SK-N-SH (cell line): Measurements from ENCODE around the gene NUMBL. TPM values are rescaled to one million over a fixed set of nuclear protein-coding genes. Genes with fewer than 3 reads are reported as not detected.

Source experiments
- CTCF ChIA-PET: fragments of 300-600, 350-600 bp; formaldehyde crosslinking; extraction: SDS; loops from one replicate; lab custom pipeline; 2021; lab: Yijun Ruan, JAX
- POLR2A ChIA-PET: fragments of 350-600 bp; sonication (Branson Sonifier 250); formaldehyde crosslinking; extraction: SDS; loops from one replicate; lab custom pipeline; 2020; ENCODE audit warnings: antibody characterized with exemption, inconsistent platforms; lab: Yijun Ruan, JAX
- DNase-seq: peaks from one replicate; pipeline ENCODE4 v3.0.0; 2012
- H2AFZ ChIP-seq: fragments of 200-600 bp; sonication (generic); 2 replicates; pipeline ENCODE4 v1.8.1; 2016; ENCODE audit warnings: antibody characterized with exemption, mild to moderate bottlenecking, low read depth
- H3F3A ChIP-seq: fragments of 200-600 bp; sonication (generic); replicated peaks from 2 replicates; pipeline ENCODE3; 2016; ENCODE audit warnings: antibody characterized with exemption, mild to moderate bottlenecking; ENCODE audit not compliant: insufficient read depth
- H3K27ac ChIP-seq, 2 experiments: fragments of 200-500 bp in 1 of 2; fragments of 200-600 bp in 1 of 2; sonication (Bioruptor generic) in 1 of 2; sonication (generic), shearing (Covaris generic) in 1 of 2; 2 replicates each; pipeline versions ENCODE4 v1.5.1 to v1.6.1; 2014 to 2016; ENCODE audit warnings: low read depth in 2 of 2, inconsistent platforms in 1 of 2, low read length in 1 of 2, mild to moderate bottlenecking in 1 of 2, mixed read lengths in 1 of 2
- H3K27me3 ChIP-seq: fragments of 200-600 bp; sonication (generic), shearing (Covaris generic); 2 replicates; pipeline ENCODE4 v1.6.1; 2016; ENCODE audit warnings: mixed run types; ENCODE audit not compliant: insufficient read depth
- H3K36me3 ChIP-seq, 2 experiments: fragments of 200-500 bp in 1 of 2; fragments of 200-600 bp in 1 of 2; sonication (Bioruptor generic) in 1 of 2; sonication (generic) in 1 of 2; replicated peaks in 1 of 2; 2 replicates each; pipeline versions ENCODE3 to v1.5.1; 2014 to 2016; ENCODE audit warnings: low read length in 1 of 2, mild to moderate bottlenecking in 1 of 2; ENCODE audit not compliant: insufficient read depth in 2 of 2, control insufficient read depth in 1 of 2
- H3K4me1 ChIP-seq, 2 experiments: fragments of 200-500 bp in 1 of 2; fragments of 200-600 bp in 1 of 2; sonication (Bioruptor generic) in 1 of 2; sonication (generic), shearing (Covaris generic) in 1 of 2; 2 replicates each; pipeline versions ENCODE4 v1.5.1 to v1.6.1; 2014 to 2016; ENCODE audit warnings: low read depth in 1 of 2, low read length in 1 of 2, mixed run types in 1 of 2; ENCODE audit not compliant: insufficient read depth in 2 of 2, control insufficient read depth in 1 of 2
- H3K4me2 ChIP-seq: fragments of 200-600 bp; sonication (generic), shearing (Covaris generic); 2 replicates; pipeline ENCODE4 v1.6.1; 2017; ENCODE audit warnings: mixed run types
- H3K4me3 ChIP-seq, 2 experiments: fragments of 200-500 bp in 1 of 2; fragments of 200-600 bp in 1 of 2; sonication (Bioruptor generic) in 1 of 2; sonication (generic), shearing (Covaris generic) in 1 of 2; 2 replicates each; pipeline versions ENCODE4 v1.5.1 to v1.8.1; 2014 to 2016; ENCODE audit warnings: low read depth in 2 of 2, inconsistent platforms in 1 of 2, low read length in 1 of 2, mild to moderate bottlenecking in 1 of 2, mixed read lengths in 1 of 2, moderate library complexity in 1 of 2
- H3K79me2 ChIP-seq: fragments of 200-600 bp; sonication (generic); 2 replicates; pipeline ENCODE4 v1.8.1; 2017; ENCODE audit warnings: mild to moderate bottlenecking; ENCODE audit not compliant: insufficient read depth
- H3K9ac ChIP-seq: fragments of 200-600 bp; sonication (generic); 2 replicates; pipeline ENCODE4 v1.6.1; 2017; ENCODE audit warnings: mixed run types
- H3K9me2 ChIP-seq: fragments of 200-600 bp; sonication (generic); 2 replicates; pipeline ENCODE4 v1.6.1; 2017; ENCODE audit warnings: mixed run types
- H3K9me3 ChIP-seq: fragments of 200-600 bp; sonication (generic); 2 replicates; pipeline ENCODE4 v1.6.1; 2017; ENCODE audit warnings: mixed run types, mild to moderate bottlenecking, moderate library complexity
- H4K20me1 ChIP-seq: fragments of 200-600 bp; sonication (generic); 2 replicates; pipeline ENCODE4 v1.6.1; 2017; ENCODE audit warnings: mild to moderate bottlenecking, mixed run types; ENCODE audit not compliant: insufficient read depth
- CHD2 ChIP-seq: fragments of 150-350 bp; IDR thresholded peaks from 2 replicates; pipeline ENCODE4 v1.6.1; 2018; ENCODE audit warnings: low read length; ENCODE audit not compliant: partially characterized antibody
- ELF1 ChIP-seq: IDR thresholded peaks from 2 replicates; pipeline ENCODE4 v1.4.0; 2012
- EZH2phosphoT487 ChIP-seq: fragments of 200-600 bp; sonication (generic); IDR thresholded peaks from 2 replicates; pipeline ENCODE4 v1.6.1; 2017; ENCODE audit warnings: low read depth, mixed run types, mild to moderate bottlenecking, antibody characterized with exemption, moderate library complexity, borderline replicate concordance
- FOXJ3 ChIP-seq: sonication (generic); formaldehyde crosslinking; IDR thresholded peaks from 2 replicates; pipeline ENCODE4 v1.5.1; 2020; ENCODE audit warnings: mild to moderate bottlenecking, missing genetic modification reagents
- JUND ChIP-seq: IDR thresholded peaks from 2 replicates; pipeline ENCODE4 v1.4.0; 2012
- NFIC ChIP-seq: IDR thresholded peaks from 2 replicates; pipeline ENCODE4 v1.4.0; 2012; ENCODE audit warnings: borderline replicate concordance
- NRF1 ChIP-seq: IDR thresholded peaks from 2 replicates; pipeline ENCODE4 v1.6.1; 2012; ENCODE audit warnings: low read depth, mild to moderate bottlenecking, low read length
- RAD21 ChIP-seq: IDR thresholded peaks from 2 replicates; pipeline ENCODE4 v1.6.1; 2012; ENCODE audit warnings: mild to moderate bottlenecking, low read length
- RCOR1 ChIP-seq: fragments of 150-350 bp; IDR thresholded peaks from 2 replicates; pipeline ENCODE4 v1.6.1; 2017; ENCODE audit warnings: antibody characterized with exemption, low read length
- RFX5 ChIP-seq: IDR thresholded peaks from 2 replicates; pipeline ENCODE4 v1.6.1; 2012; ENCODE audit warnings: mild to moderate bottlenecking, improper control_type of control experiment, low read length
- RXRA ChIP-seq: IDR thresholded peaks from 2 replicates; pipeline ENCODE4 v1.4.0; 2012; ENCODE audit warnings: low read depth, mild to moderate bottlenecking, borderline replicate concordance
- SMC3 ChIP-seq: IDR thresholded peaks from 2 replicates; pipeline ENCODE4 v1.6.1; 2012; ENCODE audit warnings: low read depth, low read length, improper control_type of control experiment
- YY1 ChIP-seq: IDR thresholded peaks from 2 replicates; pipeline ENCODE4 v1.4.0; 2012; ENCODE audit warnings: low read depth, mild to moderate bottlenecking
- WGBS: methylation state at CpG from one replicate; pipeline ENCODE4 v1.1.6; 2017; ENCODE audit warnings: low lambda C conversion rate; 5-methylcytosine and 5-hydroxymethylcytosine counted together
- polyA plus RNA-seq, 3 experiments: library from polyadenylated mRNA; depleted of rRNA; stranded (reverse); fragments of >200 nt; gene quantifications; 2 replicates each; pipeline ENCODE4 v1.2.3, GENCODE V29; 2012
- TF ChIP-seq, protein P1 (sequence below): IDR thresholded peaks from 2 replicates; pipeline ENCODE4; 2012
- TF ChIP-seq, protein P2 (sequence below): IDR thresholded peaks from 2 replicates; pipeline ENCODE4 v1.4.0; 2012; ENCODE audit warnings: low read depth, borderline replicate concordance
- TF ChIP-seq, protein P3 (sequence below): fragments of 150-350 bp; IDR thresholded peaks from 2 replicates; pipeline ENCODE4 v1.6.1; 2017; ENCODE audit warnings: antibody characterized with exemption, low read length, low read depth, borderline replicate concordance
- TF ChIP-seq, protein P4 (sequence below): fragments of 200-600 bp; sonication (generic); IDR thresholded peaks from 2 replicates; pipeline ENCODE4 v1.6.1; 2017; ENCODE audit warnings: antibody characterized with exemption, mild to moderate bottlenecking, moderate library complexity
- TF ChIP-seq, protein P5 (sequence below): fragments of 150-350 bp; IDR thresholded peaks from 2 replicates; pipeline ENCODE4 v1.6.1; 2016; ENCODE audit warnings: mild to moderate bottlenecking, low read depth, low read length
- TF ChIP-seq, protein P6 (sequence below): IDR thresholded peaks from 2 replicates; pipeline ENCODE4 v1.4.0; 2012; ENCODE audit warnings: low read depth

NUMBL gene
- polyA plus RNA-seq, 1 of the 3 experiments (the other 2 are of a cell fraction): 54.6 TPM

DNA sequence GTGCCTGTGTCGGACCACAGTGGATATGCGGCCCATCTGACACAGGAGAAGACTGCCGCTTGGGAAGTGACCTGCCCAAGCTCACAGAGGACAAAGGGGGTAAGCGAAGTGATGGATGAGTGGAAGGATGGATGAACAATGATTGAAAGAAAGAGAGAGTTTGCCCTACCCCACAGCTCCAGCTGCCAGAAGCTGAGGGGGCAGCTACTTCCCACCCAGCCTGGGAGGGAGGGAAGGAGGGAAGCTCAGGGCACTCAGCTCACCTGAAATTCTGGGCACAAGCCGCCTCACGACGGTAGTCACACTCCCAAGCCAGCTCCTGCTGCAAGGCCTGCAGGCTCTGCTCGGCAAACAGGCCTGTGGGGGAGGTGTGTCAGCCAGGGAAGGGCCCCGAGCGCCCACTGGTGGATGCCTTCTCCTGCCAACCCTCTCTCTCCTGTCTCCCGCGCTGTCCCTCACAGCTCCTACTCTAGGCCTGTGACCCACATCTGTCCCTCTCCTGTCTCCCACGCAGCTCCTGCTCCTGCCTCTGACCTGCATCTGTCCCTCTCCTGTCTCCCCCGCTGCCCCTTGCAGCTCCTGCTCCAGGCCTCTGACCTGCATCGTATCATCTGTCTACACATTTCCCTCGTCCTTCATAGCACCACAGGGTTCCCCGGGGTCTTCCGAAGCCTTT is 12.0 kb upstream of the NUMBL start:
- 85% methylated on average over 13 of the region's 18 CpGs for WGBS
- Histone ChIP-seq H3F3A (no peaks in the 10 kb centered on the region), H3K9me2 (no peaks in the 10 kb centered on the region), H2AFZ (no peak overlapping the region), H3K27ac (no peak overlapping the region), H3K36me3 (peaks cover 34 to 40% of the 10 kb centered on the region in 2 experiments), H3K79me2 (no peaks in the 10 kb centered on the region), H3K27me3 (no peaks in the 10 kb centered on the region), H3K9me3 (no peaks in the 10 kb centered on the region), H4K20me1 (no peaks in the 10 kb centered on the region), H3K9ac (no peak overlapping the region), H3K4me3 (no peak overlapping the region), H3K4me1 (no peaks in the 10 kb centered on the region), H3K4me2 (no peak overlapping the region)
- no peak for DNase-seq
- TF ChIP-seq JUND: no peak
- no peak for TF ChIP-seq EZH2phosphoT487
- TF ChIP-seq, protein P1, sequence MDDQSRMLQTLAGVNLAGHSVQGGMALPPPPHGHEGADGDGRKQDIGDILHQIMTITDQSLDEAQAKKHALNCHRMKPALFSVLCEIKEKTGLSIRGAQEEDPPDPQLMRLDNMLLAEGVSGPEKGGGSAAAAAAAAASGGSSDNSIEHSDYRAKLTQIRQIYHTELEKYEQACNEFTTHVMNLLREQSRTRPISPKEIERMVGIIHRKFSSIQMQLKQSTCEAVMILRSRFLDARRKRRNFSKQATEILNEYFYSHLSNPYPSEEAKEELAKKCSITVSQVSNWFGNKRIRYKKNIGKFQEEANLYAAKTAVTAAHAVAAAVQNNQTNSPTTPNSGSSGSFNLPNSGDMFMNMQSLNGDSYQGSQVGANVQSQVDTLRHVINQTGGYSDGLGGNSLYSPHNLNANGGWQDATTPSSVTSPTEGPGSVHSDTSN: no peak
- TF ChIP-seq, protein P2, sequence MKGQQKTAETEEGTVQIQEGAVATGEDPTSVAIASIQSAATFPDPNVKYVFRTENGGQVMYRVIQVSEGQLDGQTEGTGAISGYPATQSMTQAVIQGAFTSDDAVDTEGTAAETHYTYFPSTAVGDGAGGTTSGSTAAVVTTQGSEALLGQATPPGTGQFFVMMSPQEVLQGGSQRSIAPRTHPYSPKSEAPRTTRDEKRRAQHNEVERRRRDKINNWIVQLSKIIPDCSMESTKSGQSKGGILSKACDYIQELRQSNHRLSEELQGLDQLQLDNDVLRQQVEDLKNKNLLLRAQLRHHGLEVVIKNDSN: no peak
- TF ChIP-seq NRF1: no peak
- TF ChIP-seq RCOR1: no peak
- no peak for TF ChIP-seq SMC3
- TF ChIP-seq, protein P3, sequence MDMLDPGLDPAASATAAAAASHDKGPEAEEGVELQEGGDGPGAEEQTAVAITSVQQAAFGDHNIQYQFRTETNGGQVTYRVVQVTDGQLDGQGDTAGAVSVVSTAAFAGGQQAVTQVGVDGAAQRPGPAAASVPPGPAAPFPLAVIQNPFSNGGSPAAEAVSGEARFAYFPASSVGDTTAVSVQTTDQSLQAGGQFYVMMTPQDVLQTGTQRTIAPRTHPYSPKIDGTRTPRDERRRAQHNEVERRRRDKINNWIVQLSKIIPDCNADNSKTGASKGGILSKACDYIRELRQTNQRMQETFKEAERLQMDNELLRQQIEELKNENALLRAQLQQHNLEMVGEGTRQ: no peak
- no peak for TF ChIP-seq RFX5
- TF ChIP-seq RXRA: no peak
- no peak for TF ChIP-seq CHD2
- no peak for TF ChIP-seq ELF1
- TF ChIP-seq, protein P4, sequence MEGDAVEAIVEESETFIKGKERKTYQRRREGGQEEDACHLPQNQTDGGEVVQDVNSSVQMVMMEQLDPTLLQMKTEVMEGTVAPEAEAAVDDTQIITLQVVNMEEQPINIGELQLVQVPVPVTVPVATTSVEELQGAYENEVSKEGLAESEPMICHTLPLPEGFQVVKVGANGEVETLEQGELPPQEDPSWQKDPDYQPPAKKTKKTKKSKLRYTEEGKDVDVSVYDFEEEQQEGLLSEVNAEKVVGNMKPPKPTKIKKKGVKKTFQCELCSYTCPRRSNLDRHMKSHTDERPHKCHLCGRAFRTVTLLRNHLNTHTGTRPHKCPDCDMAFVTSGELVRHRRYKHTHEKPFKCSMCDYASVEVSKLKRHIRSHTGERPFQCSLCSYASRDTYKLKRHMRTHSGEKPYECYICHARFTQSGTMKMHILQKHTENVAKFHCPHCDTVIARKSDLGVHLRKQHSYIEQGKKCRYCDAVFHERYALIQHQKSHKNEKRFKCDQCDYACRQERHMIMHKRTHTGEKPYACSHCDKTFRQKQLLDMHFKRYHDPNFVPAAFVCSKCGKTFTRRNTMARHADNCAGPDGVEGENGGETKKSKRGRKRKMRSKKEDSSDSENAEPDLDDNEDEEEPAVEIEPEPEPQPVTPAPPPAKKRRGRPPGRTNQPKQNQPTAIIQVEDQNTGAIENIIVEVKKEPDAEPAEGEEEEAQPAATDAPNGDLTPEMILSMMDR: no peak
- no peak for TF ChIP-seq YY1
- TF ChIP-seq, protein P5, sequence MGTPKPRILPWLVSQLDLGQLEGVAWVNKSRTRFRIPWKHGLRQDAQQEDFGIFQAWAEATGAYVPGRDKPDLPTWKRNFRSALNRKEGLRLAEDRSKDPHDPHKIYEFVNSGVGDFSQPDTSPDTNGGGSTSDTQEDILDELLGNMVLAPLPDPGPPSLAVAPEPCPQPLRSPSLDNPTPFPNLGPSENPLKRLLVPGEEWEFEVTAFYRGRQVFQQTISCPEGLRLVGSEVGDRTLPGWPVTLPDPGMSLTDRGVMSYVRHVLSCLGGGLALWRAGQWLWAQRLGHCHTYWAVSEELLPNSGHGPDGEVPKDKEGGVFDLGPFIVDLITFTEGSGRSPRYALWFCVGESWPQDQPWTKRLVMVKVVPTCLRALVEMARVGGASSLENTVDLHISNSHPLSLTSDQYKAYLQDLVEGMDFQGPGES: no peak
- TF ChIP-seq RAD21: no peak
- no peak for TF ChIP-seq NFIC
- no peak for TF ChIP-seq FOXJ3 (CRISPR knock-in tag)
- TF ChIP-seq, protein P6, sequence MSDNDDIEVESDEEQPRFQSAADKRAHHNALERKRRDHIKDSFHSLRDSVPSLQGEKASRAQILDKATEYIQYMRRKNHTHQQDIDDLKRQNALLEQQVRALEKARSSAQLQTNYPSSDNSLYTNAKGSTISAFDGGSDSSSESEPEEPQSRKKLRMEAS: no peak
- CTCF ChIA-PET: interaction anchor here (1.2 kb wide), 1 partner anchor 39 kb away, joined by 3 read pairs; no protein-coding TSS in a partner anchor
- POLR2A ChIA-PET: no interaction called here
